ENCODE results near the gene TLR4.

TLR4 gene

GRCh38 chr9:117715411-117715989 is 11.3 kb downstream of the TLR4 start:
- DNase-seq (ENCODE audit: low spot score): no peak

GRCh38 chr9:117718085-117718484 is 13.9 kb downstream of the TLR4 start:
- DNase-seq (ENCODE audit: low spot score): peak; percentile 13

- no peak for DNase-seq (ENCODE audit: low spot score)
These were observed 14.5 kb downstream of the TLR4 start for GRCh38 chr9:117718701-117719100.

- DNase-seq (ENCODE audit: low spot score): no peak
These were observed 15.1 kb downstream of the TLR4 start for GRCh38 chr9:117719161-117719920.

- peak; percentile 29 for DNase-seq (ENCODE audit: low spot score)
These were observed 15.9 kb downstream of the TLR4 start for GRCh38 chr9:117720066-117720465.

- DNase-seq (ENCODE audit: low spot score): peak; percentile 59
These were observed 16.4 kb downstream of the TLR4 start for GRCh38 chr9:117720555-117720954.

GRCh38 chr9:117720987-117721386 is 16.8 kb downstream of the TLR4 start:
- no peak for DNase-seq (ENCODE audit: low spot score)

GRCh38 chr9:117722108-117722761 is 18.0 kb downstream of the TLR4 start:
- DNase-seq (ENCODE audit: low spot score): no peak

GRCh38 chr9:117723986-117724625 is 19.9 kb downstream of the TLR4 start:
- DNase-seq (ENCODE audit: low spot score): no peak

- peak; percentile 62 for DNase-seq (ENCODE audit: low spot score)
These were observed 21.3 kb downstream of the TLR4 start for GRCh38 chr9:117725426-117725887.

- no peak for DNase-seq (ENCODE audit: low spot score)
These were observed 25.2 kb downstream of the TLR4 start for GRCh38 chr9:117729375-117729774.

- no peak for DNase-seq (ENCODE audit: low spot score)
These were observed 28.3 kb downstream of the TLR4 start for GRCh38 chr9:117732494-117732893.

- no peak for DNase-seq (ENCODE audit: low spot score)
These were observed 29.3 kb downstream of the TLR4 start for GRCh38 chr9:117733465-117733864.

- DNase-seq (ENCODE audit: low spot score): no peak
These were observed 29.9 kb downstream of the TLR4 start for GRCh38 chr9:117734082-117734481.

GRCh38 chr9:117734523-117735314 is 30.5 kb downstream of the TLR4 start:
- DNase-seq (ENCODE audit: low spot score): peak; percentile 75

- DNase-seq (ENCODE audit: low spot score): peak; percentile 11
These were observed 33.6 kb downstream of the TLR4 start for GRCh38 chr9:117737721-117738226.

- no peak for DNase-seq (ENCODE audit: low spot score)
These were observed 35.0 kb downstream of the TLR4 start for GRCh38 chr9:117739206-117739605.

- no peak for DNase-seq (ENCODE audit: low spot score)
These were observed 35.6 kb downstream of the TLR4 start for GRCh38 chr9:117739624-117740347.

- DNase-seq (ENCODE audit: low spot score): no peak
These were observed 37.9 kb downstream of the TLR4 start for GRCh38 chr9:117742131-117742530.

GRCh38 chr9:117744369-117744768 is 40.2 kb downstream of the TLR4 start:
- no peak for DNase-seq (ENCODE audit: low spot score)

- DNase-seq (ENCODE audit: low spot score): peak; percentile 55
These were observed 40.7 kb downstream of the TLR4 start for GRCh38 chr9:117744856-117745389.
